ENCODE results near the gene PITX1. TPM values are rescaled to one million over a fixed set of nuclear protein-coding genes. Genes with fewer than 3 reads are reported as not detected.

PITX1 gene
- total RNA-seq, 1 donor from 2014 or later, result 1.1 TPM

Other genes starting within 250 kb of the PITX1 start
- 42.2 and 43.2 TPM in 2 replicates for gene C5orf24, start 188.3 kb downstream of the PITX1 start, total RNA-seq
- 57.1 and 67.2 TPM in 2 replicates for gene TXNDC15, start 159.9 kb downstream of the PITX1 start, total RNA-seq
- gene PCBD2, start 129.1 kb downstream of the PITX1 start, total RNA-seq, result 13.5 and 17.2 TPM in 2 replicates
- gene CATSPER3, start 66.3 kb downstream of the PITX1 start, total RNA-seq, result 0.41 and 0.81 TPM in 2 replicates